CD4-positive, alpha-beta T cell treated with Interleukin-17A for 4 hours (primary cell): ENCODE data around the gene ARL6IP1.
A peak's percentile ranks its signal among the peaks of the same experiment; 100 is the strongest.
"Not testable (repeated sequence)": the region's sequence is repeated elsewhere in the genome, so short reads cannot be mapped to it uniquely, and the experiment has no call there.

Experiments
- DNase-seq: peaks from one replicate; pipeline ENCODE4 v3.0.0-alpha.2; 2020; ENCODE audit warnings: mixed read lengths

Gene ARL6IP1

GRCh38 chr16:18797746-18798145 lies 3.6 kb downstream of the ARL6IP1 start:
- DNase-seq: no peak

- no peak for DNase-seq
Observed at GRCh38 chr16:18796377-18796776, 5.0 kb downstream of the ARL6IP1 start.

- no peak for DNase-seq
Observed at GRCh38 chr16:18792836-18793433, 8.4 kb downstream of the ARL6IP1 start.

GRCh38 chr16:18789850-18790706 lies 11.3 kb downstream of the ARL6IP1 start, which contains the start of gene RPS15A:
RPS15A (minus strand) TSS chr16:18790334; CDS start chr16:18789113, 1,221 bp downstream.
- DNase-seq: peak; percentile 91

GRCh38 chr16:18789515-18789849 lies 11.9 kb downstream of the ARL6IP1 start:
- DNase-seq: no peak

- no peak for DNase-seq
Observed at GRCh38 chr16:18788828-18789514, 12.4 kb downstream of the ARL6IP1 start.

- no peak for DNase-seq
Observed at GRCh38 chr16:18784917-18785623, 16.3 kb downstream of the ARL6IP1 start.

- DNase-seq: no peak
Observed at GRCh38 chr16:18783430-18784341, 17.7 kb downstream of the ARL6IP1 start.

GRCh38 chr16:18782697-18783429 lies 18.5 kb downstream of the ARL6IP1 start:
- no peak for DNase-seq

GRCh38 chr16:18781232-18781631 lies 20.1 kb downstream of the ARL6IP1 start:
- not testable (repeated sequence) for DNase-seq

GRCh38 chr16:18780460-18781026 lies 20.8 kb downstream of the ARL6IP1 start:
- DNase-seq: not testable (repeated sequence)

GRCh38 chr16:18777664-18778063 lies 23.7 kb downstream of the ARL6IP1 start:
- not testable (repeated sequence) for DNase-seq

GRCh38 chr16:18776334-18776733 lies 25.0 kb downstream of the ARL6IP1 start:
- not testable (repeated sequence) for DNase-seq

- not testable (repeated sequence) for DNase-seq
Observed at GRCh38 chr16:18774651-18775050, 26.7 kb downstream of the ARL6IP1 start.

GRCh38 chr16:18772171-18772570 lies 29.2 kb downstream of the ARL6IP1 start:
- not testable (repeated sequence) for DNase-seq

GRCh38 chr16:18770336-18770962 lies 30.9 kb downstream of the ARL6IP1 start:
- DNase-seq: not testable (repeated sequence)

- DNase-seq: not testable (repeated sequence)
Observed at GRCh38 chr16:18767217-18767616, 34.1 kb downstream of the ARL6IP1 start.

GRCh38 chr16:18762713-18763112 lies 38.6 kb downstream of the ARL6IP1 start:
- DNase-seq: not testable (repeated sequence)

GRCh38 chr16:18759598-18760520 lies 41.5 kb downstream of the ARL6IP1 start:
- DNase-seq: peak; percentile 16
